Midbrain (tissue), 1 donor: ENCODE results near the gene ACP4.
A peak's percentile ranks its signal among the peaks of the same experiment; 100 is the strongest.

Experiments
- DNase-seq: peaks from one replicate; lab custom pipeline; 2025; lab: John Stamatoyannopoulos, UW

The ACP4 gene

GRCh38 chr19:50822661-50823208 is 32.5 kb downstream of the ACP4 start:
- no peak for DNase-seq

GRCh38 chr19:50823389-50824042 is 33.3 kb downstream of the ACP4 start, which contains the start of gene KLK1:
Gene KLK1 (minus strand): TSS chr19:50823787. CDS start chr19:50823748, 39 bp downstream.
- no peak for DNase-seq

- DNase-seq: no peak
These were observed 36.5 kb downstream of the ACP4 start for GRCh38 chr19:50826492-50827240.

- no peak for DNase-seq
These were observed 37.3 kb downstream of the ACP4 start for GRCh38 chr19:50827476-50827875.

- DNase-seq: no peak
These were observed 39.6 kb downstream of the ACP4 start for GRCh38 chr19:50829801-50830200.

- no peak for DNase-seq
These were observed 40.2 kb downstream of the ACP4 start for GRCh38 chr19:50830266-50831025.

- DNase-seq: no peak
These were observed 40.8 kb downstream of the ACP4 start for GRCh38 chr19:50831026-50831396.

GRCh38 chr19:50832666-50833065 is 42.5 kb downstream of the ACP4 start:
- no peak for DNase-seq

- no peak for DNase-seq
These were observed 43.0 kb downstream of the ACP4 start, which contains the start of gene KLK15 for GRCh38 chr19:50833117-50833801. Gene KLK15 (minus strand): TSS chr19:50833574. CDS start chr19:50831492, 2,082 bp downstream.

GRCh38 chr19:50833802-50834167 is 43.6 kb downstream of the ACP4 start:
- no peak for DNase-seq

GRCh38 chr19:50835103-50835784 is 45.0 kb downstream of the ACP4 start:
- DNase-seq: no peak

- DNase-seq: peak; percentile 52
These were observed 45.7 kb downstream of the ACP4 start for GRCh38 chr19:50835785-50836542.

GRCh38 chr19:50836543-50837195 is 46.5 kb downstream of the ACP4 start:
- no peak for DNase-seq

GRCh38 chr19:50837300-50837699 is 47.1 kb downstream of the ACP4 start:
- no peak for DNase-seq

GRCh38 chr19:50838239-50838638 is 48.0 kb downstream of the ACP4 start:
- no peak for DNase-seq

- DNase-seq: no peak
These were observed 49.8 kb downstream of the ACP4 start for GRCh38 chr19:50839712-50840655.

GRCh38 chr19:50842130-50842529 is 51.9 kb downstream of the ACP4 start:
- no peak for DNase-seq

GRCh38 chr19:50843205-50843604 is 53.0 kb downstream of the ACP4 start:
- DNase-seq: no peak

GRCh38 chr19:50843701-50844221 is 53.5 kb downstream of the ACP4 start:
- DNase-seq: no peak
